ENCODE results near the gene TTLL11.
"Not testable (repeated sequence)": the region's sequence is repeated elsewhere in the genome, so short reads cannot be mapped to it uniquely, and the experiment has no call there.

Gene TTLL11

DNA sequence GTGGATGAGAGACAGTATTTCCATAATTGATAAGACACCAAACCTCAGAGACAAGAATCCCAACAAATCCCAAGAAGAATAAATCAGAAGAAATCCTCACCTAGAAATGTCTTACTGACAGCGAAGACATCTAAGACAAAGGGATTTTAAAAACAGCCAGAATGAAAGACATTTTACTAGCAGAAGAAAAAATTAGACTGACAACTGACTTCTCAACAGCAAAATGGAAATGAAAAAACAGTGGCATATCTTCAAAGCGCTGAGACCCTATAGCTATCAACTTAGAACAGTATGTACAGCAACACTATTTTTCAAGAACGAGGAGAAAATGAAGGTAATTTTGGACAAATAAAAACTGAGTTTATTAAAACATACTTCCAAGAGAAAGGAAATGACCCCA is 16.3 kb downstream of the TTLL11 start:
- DNase-seq, result no peak

DNA sequence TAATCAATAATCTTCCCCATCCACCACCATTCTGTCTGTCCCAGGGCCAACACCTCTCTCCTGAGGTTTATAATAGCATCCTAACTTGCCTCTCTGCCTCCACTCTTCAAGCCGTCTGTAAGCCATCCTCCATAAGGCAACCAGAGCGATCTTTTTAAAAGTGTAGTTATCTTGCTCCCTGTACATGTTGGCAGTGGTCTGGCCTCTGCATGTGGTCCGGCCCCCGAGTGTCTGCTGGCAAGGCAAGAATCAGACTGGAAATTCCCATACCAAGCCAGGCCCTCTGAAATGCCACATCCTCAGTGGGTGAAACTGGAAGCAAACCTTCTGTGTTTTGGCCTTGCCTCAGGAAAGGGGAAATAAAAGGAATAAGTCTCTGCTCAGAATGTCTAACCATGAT is 17.0 kb downstream of the TTLL11 start:
- no peak for DNase-seq

DNA sequence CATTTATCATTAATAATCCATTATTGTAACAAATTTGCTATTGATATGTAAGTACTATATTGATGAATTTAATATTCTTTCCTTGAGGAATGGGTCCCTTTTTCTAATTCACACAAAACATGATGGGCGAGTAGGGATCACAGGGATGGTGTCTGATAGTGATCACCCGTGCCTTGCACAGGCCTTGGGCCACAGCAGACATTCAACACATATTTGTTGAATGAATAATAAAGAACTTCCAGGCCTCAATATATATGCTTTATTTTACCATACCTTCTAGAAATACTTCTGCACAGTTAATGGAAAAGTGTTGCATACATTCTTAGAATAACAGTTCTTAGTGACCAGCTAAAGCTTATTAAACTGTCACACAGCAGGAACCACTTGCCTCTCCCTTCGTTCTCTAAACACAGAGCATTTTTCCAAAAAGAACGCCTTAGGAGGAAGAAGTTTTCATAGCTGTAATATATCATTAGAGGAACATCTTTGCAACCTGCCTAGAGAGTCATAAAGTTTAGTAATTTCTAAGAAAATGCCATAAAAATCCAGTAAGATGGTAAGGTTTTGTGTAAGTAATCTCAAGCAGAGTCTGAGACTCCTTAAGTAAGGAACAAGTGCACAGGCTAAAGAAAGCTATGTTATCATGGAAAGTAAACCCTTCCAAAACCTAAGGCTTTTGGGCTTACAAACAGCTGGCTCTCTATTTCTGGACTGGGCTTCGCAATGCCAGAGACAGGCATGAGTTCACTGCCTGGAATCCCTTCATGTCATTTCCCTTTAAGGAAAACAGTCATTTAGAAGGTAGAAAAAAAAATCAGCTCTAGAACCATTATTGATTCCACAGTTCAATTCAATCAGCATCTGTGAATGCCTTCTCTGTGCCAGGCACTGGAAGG is 17.7 kb downstream of the TTLL11 start:
- no peak for DNase-seq

DNA sequence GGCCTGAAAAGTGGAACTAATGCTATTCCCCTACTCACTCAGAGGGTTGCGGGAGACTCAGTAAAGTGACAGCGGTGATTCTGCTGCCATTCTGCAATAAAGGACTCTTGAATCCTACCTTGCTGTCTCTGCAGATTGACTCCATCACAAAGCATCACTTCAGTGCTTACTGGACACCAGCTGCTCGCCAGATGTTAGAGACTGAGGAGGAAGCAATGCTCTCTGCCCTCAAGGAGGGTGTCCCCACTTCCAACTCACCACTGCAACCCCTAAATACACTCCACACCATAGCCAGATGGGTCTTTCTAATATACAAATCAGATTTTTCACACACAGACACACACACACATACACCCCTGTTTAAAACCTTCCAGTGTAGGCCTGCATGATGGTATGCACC is 21.4 kb downstream of the TTLL11 start:
- DNase-seq, result no peak

DNA sequence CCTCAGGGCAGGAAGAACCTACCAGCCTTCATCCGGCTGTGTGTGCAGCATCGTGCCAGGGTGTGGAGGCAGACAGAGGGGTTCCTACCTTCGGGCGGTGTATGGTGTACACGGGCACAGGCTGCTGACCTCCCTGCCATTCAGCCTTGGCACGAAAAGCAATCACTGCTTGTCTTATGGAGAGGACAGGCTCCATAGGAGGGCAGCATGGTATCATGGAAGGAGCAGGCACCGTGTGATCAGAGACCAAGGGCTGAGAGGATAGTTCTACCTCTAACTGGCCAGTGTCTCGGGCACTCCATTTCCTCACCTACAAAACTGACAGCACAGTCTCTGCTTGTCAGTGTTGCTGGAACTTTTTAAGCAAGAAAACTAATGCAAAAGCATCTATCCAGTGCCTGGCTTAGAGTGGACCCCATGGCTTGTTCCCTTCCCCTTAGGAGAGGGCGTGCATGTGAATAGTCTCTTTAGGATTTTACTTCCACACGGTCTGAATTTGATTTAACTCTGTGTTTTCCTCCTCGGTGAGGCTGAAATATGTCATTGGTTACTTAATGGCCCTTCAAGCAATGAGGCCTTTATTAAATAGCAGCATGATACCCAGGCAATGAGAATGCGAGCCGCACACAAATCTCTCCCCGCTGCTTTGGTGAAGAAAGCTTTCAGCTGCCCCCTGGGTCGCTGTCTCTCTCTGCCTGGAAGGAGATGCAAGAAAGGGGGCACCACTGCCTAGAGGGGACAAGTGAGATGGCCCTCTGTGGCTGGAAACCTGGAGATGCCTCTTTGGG is 22.2 kb downstream of the TTLL11 start:
- DNase-seq, result no peak

DNA sequence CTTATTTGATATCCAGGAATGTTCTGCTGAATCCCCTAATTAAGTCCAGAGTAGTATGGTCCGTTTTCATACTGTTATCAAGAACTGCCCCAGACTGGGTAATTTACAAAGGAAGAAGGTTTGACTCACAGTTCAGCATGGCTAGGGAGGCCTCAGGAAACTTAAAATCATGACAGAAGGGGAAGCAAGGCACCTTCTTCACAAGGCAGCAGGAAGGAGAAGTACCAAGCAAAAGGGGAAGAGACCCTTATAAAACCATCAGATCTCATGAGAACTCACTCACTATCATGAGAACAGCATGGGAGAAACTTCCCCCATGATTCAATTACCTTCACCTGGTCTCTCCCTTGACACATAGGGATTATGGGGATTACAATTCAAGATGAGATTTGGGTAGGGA is 26.4 kb downstream of the TTLL11 start:
- DNase-seq, result not testable (repeated sequence)

DNA sequence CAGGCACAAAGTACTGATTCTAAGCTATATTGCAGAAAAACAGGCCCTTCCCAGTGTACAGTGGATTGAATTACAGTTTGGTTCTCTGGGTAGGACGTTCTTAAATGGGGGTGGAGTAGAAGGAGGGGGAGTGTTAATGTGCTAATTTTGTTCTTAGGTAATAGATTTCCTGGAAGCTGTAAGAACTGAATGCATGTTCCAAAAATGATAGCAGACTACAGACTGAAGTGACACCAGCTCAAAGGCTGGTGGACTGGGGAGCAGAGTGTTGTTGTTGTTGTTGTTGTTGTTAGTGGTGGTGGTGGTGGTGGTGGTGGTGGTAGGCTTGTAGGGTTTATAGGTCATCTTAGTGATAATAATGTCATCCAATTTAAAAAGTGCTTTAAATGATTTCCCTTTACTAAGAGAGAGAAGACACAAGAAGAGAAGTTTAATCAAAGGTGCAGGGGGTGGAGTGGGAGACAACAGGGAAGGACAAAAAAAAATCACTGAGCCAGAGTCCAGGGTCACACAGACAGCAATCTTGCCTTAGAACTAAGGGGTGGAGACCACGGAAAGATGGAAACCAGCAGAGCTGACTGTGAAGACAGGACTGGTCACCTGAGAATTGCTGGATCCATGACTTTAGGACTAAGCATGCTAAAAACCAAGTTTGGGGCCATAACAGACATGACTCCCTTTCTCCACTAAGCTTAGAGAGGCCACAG is 27.0 kb downstream of the TTLL11 start:
- DNase-seq, result no peak

DNA sequence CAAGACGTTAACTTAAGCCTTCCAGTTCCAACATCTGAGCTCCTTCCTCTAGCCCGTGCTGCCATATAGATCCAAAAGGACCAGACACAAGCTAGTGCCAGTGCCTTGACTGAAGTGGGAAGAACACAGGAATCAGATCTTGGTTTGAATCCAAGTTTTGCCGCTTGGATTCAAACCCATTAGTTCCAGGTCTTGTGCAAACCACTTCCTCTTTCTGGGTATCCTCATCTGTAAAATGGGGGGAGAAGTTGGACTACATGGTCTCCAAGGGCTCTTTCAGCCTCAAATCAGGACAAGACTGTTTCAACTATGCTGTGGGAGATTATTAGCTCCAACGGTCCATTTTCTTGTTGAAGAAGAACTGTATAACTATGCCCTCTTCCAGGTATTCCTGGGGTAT is 32.6 kb downstream of the TTLL11 start:
- no peak for DNase-seq

DNA sequence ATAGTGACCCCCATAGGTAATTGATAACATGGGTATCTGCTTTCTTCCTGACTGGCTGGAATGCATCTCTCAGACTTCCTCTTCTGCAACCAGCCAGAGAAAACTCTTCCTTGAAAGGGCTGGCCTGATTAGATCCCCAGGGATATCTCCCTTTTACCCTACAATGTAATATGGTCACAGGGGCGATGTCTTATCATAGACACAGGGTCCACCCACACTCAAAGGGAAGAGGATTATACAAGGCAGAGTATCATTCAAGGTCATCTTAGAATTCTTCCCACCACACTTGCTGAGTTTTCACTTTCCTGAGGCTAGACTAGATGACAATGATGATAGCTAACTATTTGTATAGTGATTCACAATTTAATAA is 33.2 kb downstream of the TTLL11 start:
- DNase-seq, result no peak

DNA sequence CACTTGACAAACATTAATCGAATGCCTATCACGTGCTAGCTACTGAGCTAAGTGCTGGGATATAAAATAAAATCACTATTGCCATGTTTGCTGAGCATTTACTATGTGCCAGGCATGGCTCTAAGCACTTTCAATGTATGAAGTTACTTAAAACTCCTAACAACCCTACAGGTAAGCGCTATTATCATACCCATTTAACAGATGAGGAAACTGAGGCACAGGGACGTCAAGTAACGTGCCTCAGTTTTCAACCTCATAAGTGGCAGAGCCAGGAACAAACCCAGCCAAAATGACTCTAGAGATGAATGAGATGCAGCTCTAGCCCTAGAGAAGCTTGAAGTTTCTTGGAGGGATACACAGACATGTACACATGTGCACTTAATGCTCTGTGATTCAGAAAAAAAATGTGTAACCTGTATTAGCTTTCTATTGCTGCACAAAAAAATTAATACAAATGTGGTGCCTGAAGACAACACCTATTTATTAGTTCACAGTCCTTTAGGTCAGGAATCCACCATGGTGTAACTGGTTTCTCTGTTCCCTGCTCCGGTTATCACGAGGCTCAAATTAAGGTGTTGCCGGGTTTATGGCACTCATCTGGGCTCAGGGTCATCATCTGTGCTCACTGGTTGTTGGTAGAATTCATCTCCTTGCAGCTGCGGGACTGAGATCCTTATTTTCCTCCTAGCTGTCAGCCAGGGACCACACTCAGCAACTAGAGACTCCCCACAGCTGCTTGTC is 33.7 kb downstream of the TTLL11 start:
- no peak for DNase-seq

DNA sequence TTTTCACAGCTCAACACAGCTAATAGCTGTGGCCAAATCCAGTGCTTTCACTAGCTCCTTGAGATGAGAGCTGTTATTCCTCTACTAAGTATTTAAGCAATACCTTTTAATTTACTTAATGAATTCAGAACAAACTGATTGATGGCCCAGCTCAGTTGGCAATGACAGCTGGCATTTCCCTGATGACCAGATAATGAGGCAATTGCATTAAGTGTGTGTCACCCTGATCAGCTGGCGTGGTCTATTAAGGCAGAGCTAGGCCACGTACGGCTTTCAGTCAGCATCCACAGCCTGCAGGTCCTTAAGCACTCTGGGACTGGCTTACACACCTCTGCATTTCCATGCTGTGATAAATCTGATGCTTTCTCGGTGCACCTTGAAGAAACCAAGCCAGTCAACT is 34.4 kb downstream of the TTLL11 start:
- no peak for DNase-seq

DNA sequence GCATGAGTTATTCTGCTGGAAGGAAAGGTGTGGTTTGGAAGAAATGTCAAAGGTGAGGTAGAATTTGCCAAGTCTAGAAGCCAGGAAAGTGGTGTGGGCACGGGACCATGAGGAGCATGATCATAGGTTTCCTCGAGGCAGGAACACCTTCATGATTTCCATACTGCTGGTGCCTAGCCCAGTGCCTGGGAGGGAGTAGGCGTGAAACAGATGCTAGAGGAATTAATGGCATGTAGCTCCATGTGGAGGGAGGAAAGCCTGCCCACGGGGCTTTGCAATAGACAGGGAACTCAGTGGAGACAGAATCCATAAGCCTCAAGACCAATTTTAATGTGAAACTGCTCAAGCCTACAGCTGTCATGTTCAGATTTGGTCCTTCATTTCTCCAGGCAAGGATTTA is 35.1 kb downstream of the TTLL11 start:
- no peak for DNase-seq

DNA sequence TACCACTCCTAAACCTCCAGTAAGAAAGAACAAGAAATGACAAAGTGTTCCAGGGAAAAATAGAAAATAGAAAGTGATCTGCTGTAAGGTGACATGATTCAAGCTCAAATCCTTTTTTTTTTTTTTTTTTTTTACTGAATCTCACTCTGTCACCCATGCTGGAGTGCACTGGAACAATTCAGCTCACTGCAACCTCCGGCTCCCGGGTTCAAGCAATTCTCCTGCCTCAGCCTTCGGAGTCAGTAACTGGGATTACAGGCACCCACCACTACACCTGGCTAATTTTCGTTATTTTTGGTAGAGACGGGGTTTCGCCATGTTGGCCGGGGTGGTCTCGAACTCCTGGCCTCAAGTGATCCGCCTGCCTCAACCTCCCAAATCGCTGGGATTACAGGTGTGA is 35.9 kb downstream of the TTLL11 start:
- DNase-seq, result no peak

DNA sequence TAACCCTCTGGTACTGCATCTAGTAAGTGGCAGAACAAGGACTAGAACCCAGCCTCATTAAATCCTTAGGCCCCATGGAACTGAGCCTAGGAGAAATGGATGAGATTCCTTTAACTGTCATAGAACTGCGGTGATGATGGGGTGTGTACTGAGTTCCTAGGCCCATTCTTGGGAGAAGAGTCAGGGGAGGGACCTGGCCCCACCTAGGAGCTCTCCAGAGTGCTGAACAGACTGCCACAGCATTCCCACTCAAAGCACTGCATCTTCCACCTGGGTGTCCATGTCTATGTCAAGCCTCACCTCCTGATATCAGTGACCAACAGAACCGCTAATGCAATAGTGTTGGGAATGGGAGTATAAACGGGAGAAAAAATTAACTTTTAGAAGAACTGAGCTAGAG is 36.6 kb downstream of the TTLL11 start:
- DNase-seq, result no peak

DNA sequence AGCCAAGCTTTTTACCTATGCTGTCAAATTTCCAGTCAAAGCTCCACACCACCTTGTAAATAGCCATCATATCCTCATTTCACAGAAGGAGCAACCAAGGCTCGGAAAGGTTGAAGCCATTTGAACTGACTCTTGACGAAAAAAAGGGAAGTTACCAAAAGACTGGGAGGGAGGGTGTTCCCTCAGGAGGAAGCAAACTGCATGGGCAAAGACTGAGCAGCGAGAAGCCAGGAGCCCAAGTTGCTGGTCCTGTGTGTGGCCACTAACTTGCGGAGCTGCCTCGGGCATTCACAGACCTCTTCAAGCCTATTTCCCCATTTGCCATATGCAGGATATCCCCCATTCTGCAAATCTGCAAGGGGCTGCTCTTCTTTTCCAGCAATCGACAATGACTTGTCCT is 37.4 kb downstream of the TTLL11 start:
- DNase-seq, result no peak

DNA sequence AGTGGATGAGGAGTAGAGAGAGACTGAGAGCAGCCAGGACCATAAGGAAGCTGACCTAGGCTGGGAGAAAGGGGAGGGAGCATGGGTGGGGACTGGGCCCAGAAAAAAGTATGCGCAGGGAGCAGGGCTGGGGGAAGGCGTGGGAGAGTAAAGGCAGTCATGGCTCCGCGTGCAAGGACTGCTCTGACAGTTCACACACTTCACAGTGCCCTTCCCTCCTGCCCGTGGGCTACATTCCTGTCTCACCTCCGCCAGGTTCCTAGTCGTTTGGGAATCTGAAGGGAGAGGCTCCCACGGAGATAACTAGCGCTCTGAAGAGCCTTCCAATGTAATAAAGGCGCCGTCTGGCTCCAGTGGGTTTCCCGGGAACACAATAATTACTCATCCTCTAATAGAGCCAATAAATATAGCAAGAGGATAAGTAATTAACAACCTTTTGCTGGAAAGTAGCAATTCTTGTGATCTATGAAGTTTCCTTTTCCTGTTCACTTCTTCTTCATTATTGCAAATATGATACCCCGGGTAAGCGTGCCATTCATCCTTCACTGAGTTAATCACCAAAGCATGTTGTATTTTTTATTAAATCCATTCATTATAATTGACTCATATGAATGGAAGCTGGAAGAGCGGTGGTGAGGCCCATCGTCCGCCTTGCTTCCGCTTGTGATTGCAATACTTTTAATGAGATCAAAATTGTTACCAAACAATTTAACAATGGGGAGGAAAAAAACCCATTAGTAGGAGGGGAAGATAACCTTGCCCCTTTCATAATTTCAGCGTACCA is 39.3 kb downstream of the TTLL11 start:
- no peak for DNase-seq

DNA sequence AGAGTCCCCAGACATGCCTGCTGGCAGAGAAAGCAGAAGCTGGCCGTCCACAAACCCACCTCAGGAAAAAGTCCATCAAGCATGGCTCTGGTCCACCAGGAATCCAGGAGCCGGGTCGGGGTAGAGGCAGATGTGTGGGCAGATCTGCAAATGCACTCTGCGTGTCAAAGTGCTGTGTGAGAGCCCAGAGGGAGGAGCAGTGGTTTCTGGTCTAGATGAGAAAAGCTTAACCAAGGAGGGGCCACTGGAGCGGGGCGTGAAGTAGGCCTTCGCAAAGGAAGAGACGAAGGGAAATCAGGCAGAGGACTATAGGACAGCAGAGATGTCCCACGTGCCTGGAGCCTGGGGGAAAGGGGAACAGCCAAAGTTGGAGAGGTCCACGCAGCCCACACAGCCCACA is 40.0 kb downstream of the TTLL11 start:
- no peak for DNase-seq

DNA sequence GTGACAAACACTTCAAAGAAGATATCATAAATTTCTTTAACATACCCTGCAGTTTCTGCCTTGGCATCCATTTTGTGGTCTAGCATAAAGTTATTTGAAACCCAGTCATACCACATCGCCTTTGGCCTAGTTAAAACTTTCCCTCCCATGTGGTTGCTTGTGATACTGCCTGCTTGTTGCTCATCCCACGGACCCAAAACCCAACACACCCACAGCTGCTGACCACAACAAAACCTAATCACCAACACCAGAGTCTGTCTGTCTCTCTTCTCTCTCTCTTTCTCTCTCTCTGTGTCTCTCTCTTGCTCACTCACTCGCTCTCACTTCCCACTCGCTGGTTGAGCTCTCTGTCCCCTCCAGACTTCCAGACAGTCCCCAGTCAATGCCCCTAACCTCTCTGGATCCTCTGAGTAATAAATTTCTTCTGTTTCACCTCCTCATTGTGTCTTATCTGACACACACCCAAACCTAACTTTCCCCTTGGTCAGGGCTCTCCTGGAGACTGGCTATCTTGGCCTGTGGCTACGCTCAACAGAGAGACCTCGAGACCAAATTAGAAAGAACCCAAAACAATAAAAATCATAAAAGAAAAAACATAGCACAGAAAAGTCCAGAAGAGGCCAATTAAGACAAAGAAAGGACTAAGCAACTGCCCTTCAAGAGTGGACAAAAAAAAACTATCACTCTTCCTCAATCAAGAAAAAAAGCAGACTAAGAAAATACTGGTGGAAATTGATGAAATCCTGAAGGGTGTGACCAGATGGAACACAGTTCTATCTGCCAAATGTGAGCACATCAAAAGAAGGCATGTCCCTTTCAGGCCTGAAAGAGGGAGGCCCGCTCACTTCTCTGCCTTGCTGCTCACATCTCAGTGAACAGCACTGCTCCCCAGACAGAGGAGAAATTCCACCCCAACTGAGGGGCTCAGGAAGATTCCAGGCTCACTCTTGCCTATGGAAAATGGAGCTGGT is 41.5 kb downstream of the TTLL11 start:
- no peak for DNase-seq

DNA sequence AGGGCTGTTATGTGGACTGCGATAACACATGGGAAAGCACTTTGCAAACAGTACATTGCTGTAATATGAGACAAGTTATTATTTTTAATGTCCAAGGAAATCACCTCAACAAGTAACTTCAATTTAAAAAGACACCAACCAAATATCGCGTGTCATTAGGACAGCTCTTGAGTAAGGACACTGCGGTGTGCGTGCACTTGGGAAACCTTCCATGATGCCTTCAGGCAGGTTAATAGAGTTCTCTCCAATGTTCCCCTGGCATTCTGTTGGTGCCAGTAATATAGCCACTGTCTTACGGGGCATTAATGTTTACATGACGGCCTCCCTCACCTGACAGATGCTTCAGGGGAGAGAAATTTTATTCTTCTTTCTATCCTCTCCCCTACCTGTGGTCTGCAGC is 42.9 kb downstream of the TTLL11 start:
- DNase-seq, result no peak

DNA sequence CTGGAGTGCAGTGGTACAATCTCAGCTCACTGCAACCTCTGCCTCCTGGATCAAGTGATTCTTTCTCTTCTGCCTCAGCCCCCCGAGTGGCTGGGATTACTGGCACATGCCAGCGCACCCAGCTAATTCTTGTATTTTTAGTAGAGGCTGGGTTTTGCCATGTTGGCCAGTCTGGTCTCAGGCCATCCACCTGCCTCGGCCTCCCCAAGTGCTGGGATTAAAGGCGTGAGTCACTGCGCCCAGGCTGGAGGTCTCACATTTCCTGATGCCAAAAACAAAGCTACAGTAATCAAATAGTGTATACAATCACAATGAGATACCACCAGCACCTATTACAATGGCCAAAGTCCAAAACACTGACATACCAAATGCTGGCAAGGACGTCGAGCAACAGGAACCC is 51.1 kb downstream of the TTLL11 start:
- no peak for DNase-seq

Measured in CD4-positive, alpha-beta T cell treated with Interleukin-17A for 1 hour (primary cell).